ENCODE data around the gene CDC25A. TPM values are rescaled to one million over a fixed set of nuclear protein-coding genes. Genes with fewer than 3 reads are reported as not detected.

The CDC25A gene
- total and polyA plus RNA-seq, 2 experiments from 2014 or later: 17.7 to 126 TPM

- H3K4me1 Mint-ChIP-seq: peaks cover under 1% of the 10 kb centered on the region; the same call in 2 of the 3 replicates
- no peak overlapping the region for H3K4me2 ChIP-seq
- DNase-seq (ENCODE audit: low spot score): no peak
- no peaks in the 10 kb centered on the region for H3K27me3 ChIP-seq (ENCODE audit: insufficient read depth)
- H3K36me3 Mint-ChIP-seq (ENCODE audit: low read depth): no peaks in the 10 kb centered on the region
- H2AFZ ChIP-seq: peak overlapping the region; percentile 72; the same call in 1 of the 2 replicates
- H3K79me2 ChIP-seq (replicated peaks; ENCODE audit: insufficient read depth): no peaks in the 10 kb centered on the region
- ATAC-seq: peak; percentile 29; the same call in 1 of the 3 replicates
- no peaks in the 10 kb centered on the region for H3K9me3 Mint-ChIP-seq
- no peak overlapping the region for H3K27ac Mint-ChIP-seq
- no peak overlapping the region for H3K27ac ChIP-seq (ENCODE audit: low read depth)
- no peaks in the 10 kb centered on the region for H3K36me3 ChIP-seq (ENCODE audit: insufficient read depth)
- no peaks in the 10 kb centered on the region for H3F3A ChIP-seq (replicated peaks; ENCODE audit: low read depth)
- no peak for TF ChIP-seq CREB1 (CRISPR knock-in tag; IDR thresholded peaks at IDR 0.05; ENCODE audit: low read depth)
- no peak for TF ChIP-seq ETS1 (IDR thresholded peaks at IDR 0.05)
- no peak for TF ChIP-seq STAT1 (IDR thresholded peaks at IDR 0.05; ENCODE audit: unreplicated experiment)
- TF ChIP-seq NANOG (IDR thresholded peaks at IDR 0.05; ENCODE audit: borderline replicate concordance): no peak
- no peak for TF ChIP-seq ZNF114 (CRISPR knock-in tag; IDR thresholded peaks at IDR 0.05)
- TF ChIP-seq EZH2 (IDR thresholded peaks at IDR 0.05; ENCODE audit: low read depth, unreplicated experiment): no peak
- TF ChIP-seq ZNF462 (CRISPR knock-in tag; IDR thresholded peaks at IDR 0.05): no peak
- no peaks in the 10 kb centered on the region for H3K9me2 ChIP-seq (ENCODE audit: insufficient read depth)
- no peaks in the 10 kb centered on the region for H4K20me1 ChIP-seq (replicated peaks; ENCODE audit: insufficient read depth)
- H3K4me1 ChIP-seq (ENCODE audit: insufficient read depth): no peaks in the 10 kb centered on the region
- H3K4me3 Mint-ChIP-seq: no peak overlapping the region
- no peak overlapping the region for H3K4me3 ChIP-seq
- peaks cover 11% of the 10 kb centered on the region for H3K27me3 Mint-ChIP-seq (ENCODE audit: insufficient read depth, low read depth, poor library complexity)
These were observed 57.8 kb downstream of the CDC25A start for GRCh38 chr3:48130321-48130904.

Measured in GM23338 (cell line).